Caco-2 (cell line): ENCODE results near the gene ZFHX3. TPM values are rescaled to one million over a fixed set of nuclear protein-coding genes. Genes with fewer than 3 reads are reported as not detected.
A peak's percentile ranks its signal among the peaks of the same experiment; 100 is the strongest.
"Not testable (repeated sequence)": the region's sequence is repeated elsewhere in the genome, so short reads cannot be mapped to it uniquely, and the experiment has no call there.

ENCODE experiments used
- BruUV-seq: library from RNA; stranded (reverse); fragments of 400-500 nt; replicated peaks from 2 replicates; lab custom pipeline; 2021; lab: Mats Ljungman, UMichigan
- CTCF ChIA-PET: fragments of 300-600 bp; sonication (Branson Sonifier 250); formaldehyde crosslinking; loops from one replicate; lab custom pipeline; 2022; ENCODE audit warnings: antibody characterized with exemption; lab: Charles Lee
- POLR2A ChIA-PET: fragments of 300-600 bp; sonication (Branson Sonifier 250); formaldehyde crosslinking; loops from one replicate; lab custom pipeline; 2022; ENCODE audit warnings: antibody characterized with exemption; lab: Charles Lee
- DNase-seq, 2 experiments: peaks; one replicate each; pipeline versions ENCODE4 v3.0.0 to v3.0.0-alpha.2; 2020 to 2022
- H3K27me3 ChIP-seq: replicated peaks from 2 replicates; pipeline ENCODE4 v1.6.0; 2011; ENCODE audit warnings: low read length; ENCODE audit not compliant: control insufficient read depth, insufficient read depth
- H3K36me3 ChIP-seq: 2 replicates; pipeline ENCODE4 v1.5.1; 2011; ENCODE audit warnings: low read length; ENCODE audit not compliant: control insufficient read depth, insufficient read depth
- H3K4me1 ChIP-seq: fragments of 250-450 bp; sonication (Bioruptor Pico); 2 replicates; pipeline ENCODE4 v1.5.1; 2020; ENCODE audit warnings: mild to moderate bottlenecking
- H3K4me3 ChIP-seq: 2 replicates; pipeline ENCODE4 v1.5.1; 2011; ENCODE audit warnings: low read depth, mild to moderate bottlenecking, control low read depth, low read length
- H3K9me3 ChIP-seq: fragments of 250-450 bp; sonication (Bioruptor Pico); 2 replicates; pipeline ENCODE4 v1.5.1; 2020; ENCODE audit warnings: mild to moderate bottlenecking, moderate library complexity
- H3K27ac Mint-ChIP-seq: one replicate; pipeline ENCODE4 v1.8.0; 2022; ENCODE audit warnings: mixed read lengths; ENCODE audit not compliant: unreplicated experiment
- H3K27me3 Mint-ChIP-seq: one replicate; pipeline ENCODE4 v1.8.0; 2022; ENCODE audit warnings: mixed read lengths; ENCODE audit not compliant: insufficient read depth, unreplicated experiment
- H3K36me3 Mint-ChIP-seq: one replicate; pipeline ENCODE4 v1.8.0; 2022; ENCODE audit warnings: mild to moderate bottlenecking, mixed read lengths; ENCODE audit not compliant: insufficient read depth, unreplicated experiment
- H3K4me1 Mint-ChIP-seq: one replicate; pipeline ENCODE4 v1.8.0; 2022; ENCODE audit warnings: low read depth, mixed read lengths; ENCODE audit not compliant: unreplicated experiment
- H3K4me3 Mint-ChIP-seq: one replicate; pipeline ENCODE4 v1.8.0; 2022; ENCODE audit warnings: mild to moderate bottlenecking, moderate library complexity, mixed read lengths; ENCODE audit not compliant: unreplicated experiment
- H3K9me3 Mint-ChIP-seq: one replicate; pipeline ENCODE4 v1.8.0; 2022; ENCODE audit warnings: mixed read lengths; ENCODE audit not compliant: unreplicated experiment
- intact Hi-C: fragments of 100-400 bp; cut with micrococcal nuclease; formaldehyde crosslinking; loops from one replicate; pipeline ENCODE4 v1.10.0; 2022; ENCODE audit not compliant: unreplicated experiment
- total RNA-seq: library from RNA; stranded (reverse); gene quantifications from 2 replicates; pipeline ENCODE4 v1.2.3, GENCODE V29; 2022
- TF ChIP-seq, protein P1 (sequence below), 2 experiments: fragments of 200-600 bp in 1 of 2; IDR thresholded peaks; 1 replicate in 1 of 2; 2 replicates in 1 of 2; pipeline versions ENCODE4 v1.5.1 to v1.8.0; 2011 to 2022; ENCODE audit warnings: antibody characterized with exemption in 1 of 2, control low read depth in 1 of 2, inconsistent platforms in 1 of 2, low read depth in 1 of 2, low read length in 1 of 2, mild to moderate bottlenecking in 1 of 2, moderate library complexity in 1 of 2; ENCODE audit not compliant: insufficient read depth in 1 of 2, severe bottlenecking in 1 of 2, unreplicated experiment in 1 of 2

The ZFHX3 gene
- total RNA-seq, 1 experiment from 2014 or later = 39.9 TPM

- POLR2A ChIA-PET = no interaction called here
- Mint-ChIP-seq H3K9me3 (peaks cover 11% of the 10 kb centered on the region), H3K36me3 (no peaks in the 10 kb centered on the region), H3K4me1 (peaks cover 4% of the 10 kb centered on the region), H3K4me3 (no peak overlapping the region), H3K27ac (no peak overlapping the region), H3K27me3 (no peaks in the 10 kb centered on the region)
- Histone ChIP-seq H3K27me3 (no peaks in the 10 kb centered on the region), H3K36me3 (no peaks in the 10 kb centered on the region), H3K4me3 (no peak overlapping the region), H3K9me3 (no peaks in the 10 kb centered on the region), H3K4me1 (peaks cover 7% of the 10 kb centered on the region)
- intact Hi-C loops = no loop called here
- CTCF ChIA-PET = no interaction called here
- BruUV-seq = no TSS peak
- TF ChIP-seq, protein P1, sequence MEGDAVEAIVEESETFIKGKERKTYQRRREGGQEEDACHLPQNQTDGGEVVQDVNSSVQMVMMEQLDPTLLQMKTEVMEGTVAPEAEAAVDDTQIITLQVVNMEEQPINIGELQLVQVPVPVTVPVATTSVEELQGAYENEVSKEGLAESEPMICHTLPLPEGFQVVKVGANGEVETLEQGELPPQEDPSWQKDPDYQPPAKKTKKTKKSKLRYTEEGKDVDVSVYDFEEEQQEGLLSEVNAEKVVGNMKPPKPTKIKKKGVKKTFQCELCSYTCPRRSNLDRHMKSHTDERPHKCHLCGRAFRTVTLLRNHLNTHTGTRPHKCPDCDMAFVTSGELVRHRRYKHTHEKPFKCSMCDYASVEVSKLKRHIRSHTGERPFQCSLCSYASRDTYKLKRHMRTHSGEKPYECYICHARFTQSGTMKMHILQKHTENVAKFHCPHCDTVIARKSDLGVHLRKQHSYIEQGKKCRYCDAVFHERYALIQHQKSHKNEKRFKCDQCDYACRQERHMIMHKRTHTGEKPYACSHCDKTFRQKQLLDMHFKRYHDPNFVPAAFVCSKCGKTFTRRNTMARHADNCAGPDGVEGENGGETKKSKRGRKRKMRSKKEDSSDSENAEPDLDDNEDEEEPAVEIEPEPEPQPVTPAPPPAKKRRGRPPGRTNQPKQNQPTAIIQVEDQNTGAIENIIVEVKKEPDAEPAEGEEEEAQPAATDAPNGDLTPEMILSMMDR (IDR thresholded peaks at IDR 0.05; ENCODE audit: insufficient read depth in 1 of 2, low read depth in 1 of 2, low read length in 1 of 2, severe bottlenecking in 1 of 2, unreplicated experiment in 1 of 2) = no peak
- DNase-seq = no peak
Measured at GRCh38 chr16:73076324-73076810, 28.4 kb upstream of the ZFHX3 start.

DNA sequence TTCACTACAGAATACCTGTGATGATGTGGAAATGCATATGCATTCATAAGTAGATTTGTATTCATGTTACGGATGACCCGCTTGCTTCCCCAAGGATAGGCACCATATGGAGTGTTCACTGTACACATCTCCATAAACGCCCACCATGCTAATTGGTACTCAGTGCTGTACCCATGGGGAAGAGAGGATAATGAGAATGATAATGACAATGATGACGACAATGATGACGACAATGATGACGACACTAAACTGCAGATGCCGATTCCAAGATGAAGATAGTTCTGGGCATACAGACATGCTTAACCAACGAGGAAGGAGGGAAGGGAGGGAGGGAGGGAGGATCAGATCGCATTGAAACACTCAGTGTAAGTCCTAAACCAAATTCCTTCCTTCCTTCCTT is 26.5 kb upstream of the ZFHX3 start:
- peaks cover 9% of the 10 kb centered on the region for H3K9me3 Mint-ChIP-seq
- Histone ChIP-seq H3K4me1 (peaks cover 16% of the 10 kb centered on the region), H3K9me3 (no peaks in the 10 kb centered on the region), H3K36me3 (no peaks in the 10 kb centered on the region), H3K4me3 (no peak overlapping the region), H3K27me3 (no peaks in the 10 kb centered on the region)
- no peaks in the 10 kb centered on the region for H3K27me3 Mint-ChIP-seq
- no peak overlapping the region for H3K4me3 Mint-ChIP-seq
- H3K27ac Mint-ChIP-seq = no peak overlapping the region
- intact Hi-C loops = loop anchor here (5.0 kb wide), 1 partner anchor 98 kb away; no protein-coding TSS in a partner anchor
- POLR2A ChIA-PET = no interaction called here
- DNase-seq = no peak
- peaks cover 21% of the 10 kb centered on the region for H3K4me1 Mint-ChIP-seq
- TF ChIP-seq, protein P1 (IDR thresholded peaks at IDR 0.05; ENCODE audit: insufficient read depth in 1 of 2, low read depth in 1 of 2, low read length in 1 of 2, severe bottlenecking in 1 of 2, unreplicated experiment in 1 of 2) = no peak
- CTCF ChIA-PET = no interaction called here
- peaks cover 8% of the 10 kb centered on the region for H3K36me3 Mint-ChIP-seq
- BruUV-seq = no TSS peak

GRCh38 chr16:73072051-73072450 is 24.1 kb upstream of the ZFHX3 start:
- DNase-seq, POLR2A ChIA-PET, H3K9me3 ChIP-seq, H3K27me3 Mint-ChIP-seq, H3K9me3 Mint-ChIP-seq, BruUV-seq, H3K4me3 Mint-ChIP-seq, H3K4me3 ChIP-seq, H3K36me3 ChIP-seq, H3K27me3 ChIP-seq, H3K36me3 Mint-ChIP-seq, CTCF ChIA-PET: not testable (repeated sequence)
- H3K4me1 Mint-ChIP-seq = peaks cover 21% of the 10 kb centered on the region
- intact Hi-C loops = loop anchor here (5.0 kb wide), 1 partner anchor 100 kb away; no protein-coding TSS in a partner anchor
- peaks cover 16% of the 10 kb centered on the region for H3K4me1 ChIP-seq
- peak overlapping the region; percentile 97 for H3K27ac Mint-ChIP-seq
